Upper lobe of left lung (tissue), 6 donors: ENCODE data around the gene TBC1D14. TPM values are rescaled to one million over a fixed set of nuclear protein-coding genes. Genes with fewer than 3 reads are reported as not detected.

Source experiments
- ATAC-seq, 2 donors: fragments of 200-7000 bp; cut with Tn5 transposase; one replicate each; pipeline ENCODE4 v1.9.1; 2022; ENCODE audit warnings: mild to moderate bottlenecking in 2 of 2, moderate library complexity in 2 of 2; ENCODE audit not compliant: low FRiP score in 2 of 2
- DNase-seq, 2 donors: peaks; one replicate each; pipeline ENCODE4 v3.0.0-alpha.2; 2019 to 2020
- H3K27ac ChIP-seq, 4 donors: fragments of 200-600 bp; sonication (generic); one replicate each; pipeline ENCODE4 v1.5.1; 2016 to 2019
- H3K27me3 ChIP-seq, 4 donors: fragments of 200-600 bp; sonication (generic); one replicate each; pipeline ENCODE4 v1.5.1; 2017 to 2019
- H3K36me3 ChIP-seq, 4 donors: fragments of 200-600 bp; sonication (generic); one replicate each; pipeline ENCODE4 v1.5.1; 2016 to 2019
- H3K4me1 ChIP-seq, 4 donors: fragments of 200-600 bp; sonication (generic); one replicate each; pipeline ENCODE4 v1.5.1; 2018 to 2019
- H3K4me3 ChIP-seq, 4 donors: fragments of 200-600 bp; sonication (generic); one replicate each; pipeline ENCODE4 v1.5.1; 2017 to 2019; ENCODE audit warnings: mild to moderate bottlenecking in 2 of 4, moderate library complexity in 1 of 4
- H3K9me3 ChIP-seq, 4 donors: fragments of 200-600 bp; sonication (generic); one replicate each; pipeline ENCODE4 v1.5.1; 2018 to 2019
- CTCF ChIP-seq, 6 experiments: fragments of 450-650 bp in 4 of 6; fragments of 200-600 bp in 2 of 6; sonication (generic) in 2 of 6; IDR thresholded peaks; one replicate each; pipeline ENCODE4 v1.5.1; 2016 to 2019; ENCODE audit warnings: antibody characterized with exemption in 6 of 6
- EP300 ChIP-seq, 4 donors: sonication (generic); formaldehyde crosslinking; IDR thresholded peaks; one replicate each; pipeline ENCODE4 v1.5.1; 2017; ENCODE audit warnings: antibody characterized with exemption in 4 of 4, control low read depth in 2 of 4
- POLR2A ChIP-seq, 4 donors: fragments of 450-650 bp; IDR thresholded peaks; one replicate each; pipeline ENCODE4 v1.5.1; 2016 to 2017; ENCODE audit warnings: antibody characterized with exemption in 4 of 4, mild to moderate bottlenecking in 2 of 4
- POLR2AphosphoS5 ChIP-seq, 2 donors: sonication (generic); formaldehyde crosslinking; IDR thresholded peaks; one replicate each; pipeline ENCODE4 v1.5.1; 2017; ENCODE audit warnings: antibody characterized with exemption in 2 of 2
- WGBS, 2 donors: methylation state at CpG; one replicate each; pipeline ENCODE4 v1.1.5; 2017 to 2018; 5-methylcytosine and 5-hydroxymethylcytosine counted together
- total RNA-seq, 6 donors: library from RNA; depleted of rRNA in 4 of 6; stranded (reverse); fragments of >200 nt in 4 of 6; gene quantifications; one replicate each; pipeline versions ENCODE4 v1.1.0 to v1.2.1, GENCODE V29; 2016 to 2021
- donor health status: DM: no; HTN: no; CAD: no; lungs with moderate emphysema.
- donor health status: DM: no; HTN: yes; CAD: no; lungs with severe emphysema.

TBC1D14 gene
- total RNA-seq, 6 donors from 2014 or later: 47.7 to 61.8 (median 57.8) TPM

DNA sequence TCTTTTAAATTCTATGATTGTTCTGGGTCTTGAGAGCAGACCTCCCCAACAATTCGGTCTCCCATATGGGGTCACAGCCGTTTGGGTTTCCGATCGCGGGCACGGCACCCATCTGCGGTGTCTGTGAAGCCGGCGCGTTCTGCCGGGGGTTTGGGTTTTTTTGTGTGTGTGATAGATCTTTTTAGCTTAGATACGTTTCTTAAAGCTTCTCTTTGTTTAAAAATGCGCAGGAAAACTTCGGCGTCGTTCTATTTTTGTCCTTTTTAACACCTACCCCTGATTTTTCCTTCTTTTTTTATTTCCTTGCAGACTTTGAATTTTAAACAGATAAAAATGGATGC, 34.2 kb downstream of the TBC1D14 start:
- Histone ChIP-seq H3K9me3 (no peaks in the 10 kb centered on the region), H3K4me1 (peaks cover 38 to 54% (median 42%) of the 10 kb centered on the region in 4 donors), H3K4me3 (no peak overlapping the region), H3K27ac (peak overlapping the region in 2 of 4 donors; percentile 73 to 83), H3K27me3 (no peaks in the 10 kb centered on the region), H3K36me3 (peaks cover 0 to 2% (median 0%) of the 10 kb centered on the region in 4 donors)
- TF ChIP-seq POLR2AphosphoS5 (IDR thresholded peaks at IDR 0.05): no peak
- no peak for TF ChIP-seq EP300 (IDR thresholded peaks at IDR 0.05)
- no peak for TF ChIP-seq POLR2A (IDR thresholded peaks at IDR 0.05)
- no peak for TF ChIP-seq CTCF (IDR thresholded peaks at IDR 0.05)
- 90 to 94% methylated on average over 16 of the region's 16 CpGs for WGBS, 2 donors
- no peak for ATAC-seq
- no peak for DNase-seq

- peak overlapping the region in 1 of 4 donors; percentile 73 for H3K27ac ChIP-seq
- WGBS, 2 donors: 85 to 93% methylated on average over 12 to 20 of the region's 20 CpGs
- TF ChIP-seq EP300 (IDR thresholded peaks at IDR 0.05) (no peak), POLR2AphosphoS5 (IDR thresholded peaks at IDR 0.05) (no peak)
These were observed 34.9 kb downstream of the TBC1D14 start for GRCh38 chr4:6944301-6945051.

GRCh38 chr4:6945052-6945409, 35.4 kb downstream of the TBC1D14 start:
- DNase-seq (no peak), ATAC-seq (no peak)
- no peaks in the 10 kb centered on the region for H3K27me3 ChIP-seq
- H3K36me3 ChIP-seq: peaks cover 0 to 2% (median 0%) of the 10 kb centered on the region in 4 donors
- H3K9me3 ChIP-seq: no peaks in the 10 kb centered on the region
- H3K27ac ChIP-seq: peak overlapping the region in 1 of 4 donors; percentile 73
- TF ChIP-seq EP300 (IDR thresholded peaks at IDR 0.05) (no peak), POLR2AphosphoS5 (IDR thresholded peaks at IDR 0.05) (no peak), POLR2A (IDR thresholded peaks at IDR 0.05) (no peak), CTCF (IDR thresholded peaks at IDR 0.05) (no peak)
- WGBS, 2 donors: 98 to 100% methylated on average over 2 of the region's 2 CpGs
- H3K4me1 ChIP-seq: peaks cover 32 to 43% (median 35%) of the 10 kb centered on the region in 4 donors
- H3K4me3 ChIP-seq: no peak overlapping the region

More at GRCh38 chr4:6944301-6945051, 34.9 kb downstream of the TBC1D14 start:
- DNase-seq: no peak
- no peak for ATAC-seq
- H3K9me3 ChIP-seq: no peaks in the 10 kb centered on the region
- H3K4me1 ChIP-seq: peaks cover 34 to 48% (median 37%) of the 10 kb centered on the region in 4 donors
- H3K27me3 ChIP-seq: no peaks in the 10 kb centered on the region
- peaks cover 0 to 2% (median 0%) of the 10 kb centered on the region in 4 donors for H3K36me3 ChIP-seq
- no peak overlapping the region for H3K4me3 ChIP-seq

DNA sequence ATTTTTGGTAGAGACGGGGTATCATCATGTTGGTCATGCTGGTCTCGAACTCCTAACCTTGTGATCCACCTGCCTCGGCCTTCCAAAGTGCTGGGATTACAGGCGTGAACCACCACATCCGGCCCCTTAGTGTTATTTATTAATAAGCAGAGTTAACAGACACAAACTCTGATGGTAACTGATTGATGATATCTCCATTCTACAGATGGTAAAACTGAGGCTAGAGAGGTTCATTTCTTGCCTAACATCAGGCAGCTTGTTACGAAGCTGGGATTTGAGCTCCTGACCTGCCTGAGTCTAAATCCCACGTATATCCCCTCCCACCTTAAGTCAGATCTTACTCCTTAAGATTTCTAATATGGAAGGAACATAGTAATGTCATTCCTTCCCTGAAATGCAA, 36.9 kb downstream of the TBC1D14 start:
- peaks cover 0 to 2% (median 0%) of the 10 kb centered on the region in 4 donors for H3K36me3 ChIP-seq
- no peak for DNase-seq
- H3K27ac ChIP-seq: no peak overlapping the region
- 99 to 100% methylated on average over 7 of the region's 7 CpGs for WGBS, 2 donors
- TF ChIP-seq POLR2A (IDR thresholded peaks at IDR 0.05) (no peak), EP300 (IDR thresholded peaks at IDR 0.05) (no peak), POLR2AphosphoS5 (IDR thresholded peaks at IDR 0.05) (no peak), CTCF (IDR thresholded peaks at IDR 0.05) (no peak)
- peaks cover 19 to 30% (median 24%) of the 10 kb centered on the region in 4 donors for H3K4me1 ChIP-seq
- no peaks in the 10 kb centered on the region for H3K9me3 ChIP-seq
- H3K27me3 ChIP-seq: no peaks in the 10 kb centered on the region
- ATAC-seq: no peak
- H3K4me3 ChIP-seq: no peak overlapping the region

DNA sequence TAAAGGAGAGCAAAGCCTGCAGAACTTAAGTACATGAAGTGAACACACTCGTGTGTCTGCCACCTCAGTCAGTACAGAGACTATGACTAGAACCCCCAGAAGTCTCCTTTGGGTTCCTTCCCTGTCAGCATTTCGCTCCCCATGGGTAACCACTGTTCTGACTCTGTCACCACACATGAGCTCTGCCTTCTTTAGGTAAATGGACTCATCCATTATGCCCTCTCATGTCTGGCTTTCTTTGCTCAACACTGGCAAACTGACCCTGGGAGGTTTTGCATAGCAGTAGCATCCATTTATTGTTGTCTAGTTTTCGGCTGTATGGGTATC, 38.5 kb downstream of the TBC1D14 start:
- TF ChIP-seq POLR2A (IDR thresholded peaks at IDR 0.05) (no peak), POLR2AphosphoS5 (IDR thresholded peaks at IDR 0.05) (no peak), EP300 (IDR thresholded peaks at IDR 0.05) (no peak), CTCF (IDR thresholded peaks at IDR 0.05) (no peak)
- H3K27me3 ChIP-seq: no peaks in the 10 kb centered on the region
- no peak for DNase-seq
- peaks cover 0 to 2% (median 0%) of the 10 kb centered on the region in 4 donors for H3K36me3 ChIP-seq
- H3K4me1 ChIP-seq: peaks cover 5 to 14% (median 9%) of the 10 kb centered on the region in 4 donors
- peak overlapping the region in 1 of 4 donors; percentile 30 for H3K27ac ChIP-seq
- no peaks in the 10 kb centered on the region for H3K9me3 ChIP-seq
- WGBS, 2 donors: 82 to 89% methylated on average over 3 of the region's 3 CpGs
- no peak overlapping the region for H3K4me3 ChIP-seq
- ATAC-seq: peak in 1 of 2 donors; percentile 17
